IPS-NIHi7 (cell line): ENCODE results near the gene KRTAP5-11.
"Not testable (repeated sequence)": the region's sequence is repeated elsewhere in the genome, so short reads cannot be mapped to it uniquely, and the experiment has no call there.

Experiments used
- DNase-seq: peaks from one replicate; pipeline ENCODE4 v3.0.0; 2012; ENCODE audit warnings: mixed read lengths; ENCODE audit errors: extremely low spot score

Gene KRTAP5-11

DNA sequence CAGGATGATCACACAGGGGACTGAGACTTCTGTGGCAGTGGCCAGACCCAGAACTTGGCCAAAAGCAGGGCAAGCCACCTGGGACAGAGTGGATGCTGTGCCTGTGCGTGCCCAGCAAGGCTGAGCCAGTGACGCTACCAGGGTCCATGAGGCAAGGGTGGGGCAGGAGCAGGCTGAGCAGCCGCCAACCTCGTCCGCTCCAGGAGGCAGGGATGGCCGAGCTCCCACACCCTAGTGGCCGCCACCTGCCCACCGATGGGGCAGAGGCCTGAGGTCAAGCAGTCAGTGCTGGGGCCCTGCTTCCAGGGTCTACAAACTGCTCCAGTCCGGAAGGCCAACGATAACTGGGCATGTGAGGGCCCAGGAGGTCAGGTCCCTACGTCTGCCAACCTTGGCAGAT is 27.2 kb downstream of the KRTAP5-11 start:
- DNase-seq: no peak

- DNase-seq: no peak
Measured at GRCh38 chr11:71554996-71555395, 27.7 kb downstream of the KRTAP5-11 start.

DNA sequence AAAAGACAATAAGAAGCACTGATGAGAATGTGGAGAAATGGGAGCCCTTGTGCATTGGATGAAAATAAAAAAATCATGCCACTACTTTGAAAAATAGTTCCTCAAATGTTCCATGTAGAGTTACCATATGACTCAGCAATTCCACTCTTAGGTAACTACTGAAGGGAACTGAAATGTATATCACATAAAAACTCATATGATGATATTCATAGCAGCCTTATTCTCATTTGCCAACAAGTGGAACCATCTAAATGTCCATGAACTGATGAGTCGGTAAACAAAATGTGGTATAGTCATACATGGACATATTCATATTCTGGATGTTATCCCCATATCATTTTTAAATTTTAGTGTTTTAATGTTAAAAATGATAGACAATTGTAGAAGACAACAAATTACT is 31.0 kb downstream of the KRTAP5-11 start:
- DNase-seq: no peak

- DNase-seq: no peak
Measured at GRCh38 chr11:71548716-71549151, 33.9 kb downstream of the KRTAP5-11 start.

GRCh38 chr11:71548120-71548519 is 34.6 kb downstream of the KRTAP5-11 start, which contains the start of gene KRTAP5-9:
TSS of gene KRTAP5-9 (plus strand) at chr11:71548420. CDS start at chr11:71548658, 238 bp downstream.
- no peak for DNase-seq

- no peak for DNase-seq
Measured at GRCh38 chr11:71545405-71545966, 37.2 kb downstream of the KRTAP5-11 start.

- no peak for DNase-seq
Measured at GRCh38 chr11:71544525-71545214, 38.0 kb downstream of the KRTAP5-11 start.

DNA sequence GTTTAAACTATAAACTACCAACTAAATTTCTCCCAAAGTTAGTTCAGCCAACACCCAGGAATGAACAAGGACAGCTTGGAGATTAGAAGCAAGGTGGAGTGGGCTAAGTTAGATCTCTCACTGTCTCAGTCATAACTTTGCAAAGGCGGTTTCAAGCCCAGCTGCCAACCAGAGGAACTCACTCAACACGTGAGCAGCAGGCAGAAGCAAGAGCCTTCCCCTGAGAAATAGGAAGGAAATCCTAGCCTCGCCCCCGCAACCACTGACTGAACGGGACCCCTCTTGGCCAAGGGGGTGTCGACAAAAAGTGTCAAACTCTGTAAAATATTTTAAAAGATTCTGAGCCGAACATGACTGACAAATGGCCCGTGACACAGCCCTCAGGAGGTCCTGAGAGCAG is 38.8 kb downstream of the KRTAP5-11 start:
- DNase-seq: no peak

DNA sequence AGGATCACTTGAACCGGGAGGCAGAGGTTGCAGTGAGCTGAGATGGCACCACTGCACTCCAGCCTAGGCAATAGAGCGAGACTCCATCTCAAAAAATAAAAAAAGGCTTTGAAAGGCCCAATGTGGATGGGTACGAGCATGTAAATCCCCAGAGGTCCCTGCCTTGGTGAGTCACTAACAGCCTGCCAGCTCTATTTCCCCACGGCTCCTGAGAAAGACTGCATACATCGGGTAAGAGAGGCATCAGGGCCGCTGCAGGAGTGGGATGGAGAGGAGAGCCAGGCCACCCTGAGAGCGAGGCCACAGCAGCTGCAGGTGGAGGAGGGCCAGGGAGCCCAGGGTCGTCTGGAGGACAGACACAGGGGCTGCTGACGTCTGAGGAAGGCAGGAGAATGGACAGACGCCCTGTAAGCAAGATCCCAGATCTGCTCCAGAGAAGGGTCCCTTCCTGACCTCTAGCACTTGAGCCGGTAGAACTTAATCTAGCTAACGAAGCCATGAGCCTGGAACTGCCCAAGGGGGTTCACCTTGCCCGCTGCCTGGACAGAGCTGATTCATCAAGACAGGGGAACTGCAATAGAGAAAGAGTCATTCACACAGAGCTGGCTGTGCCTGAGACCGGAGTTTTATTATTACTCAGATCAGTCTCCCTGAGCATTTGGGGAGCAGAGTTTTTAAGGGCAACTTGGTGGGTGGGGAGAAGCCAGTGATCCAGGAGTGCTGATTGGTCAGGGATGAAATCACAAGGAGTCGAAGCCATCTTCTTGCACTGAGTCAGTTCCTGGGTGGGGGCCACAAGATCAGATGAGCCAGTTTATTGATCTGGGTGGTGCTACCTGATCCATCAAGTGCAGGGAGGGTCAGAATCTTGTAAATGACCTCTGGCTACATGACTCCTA is 39.5 kb downstream of the KRTAP5-11 start:
- DNase-seq: no peak

- DNase-seq: no peak
Measured at GRCh38 chr11:71542382-71542781, 40.3 kb downstream of the KRTAP5-11 start.

DNA sequence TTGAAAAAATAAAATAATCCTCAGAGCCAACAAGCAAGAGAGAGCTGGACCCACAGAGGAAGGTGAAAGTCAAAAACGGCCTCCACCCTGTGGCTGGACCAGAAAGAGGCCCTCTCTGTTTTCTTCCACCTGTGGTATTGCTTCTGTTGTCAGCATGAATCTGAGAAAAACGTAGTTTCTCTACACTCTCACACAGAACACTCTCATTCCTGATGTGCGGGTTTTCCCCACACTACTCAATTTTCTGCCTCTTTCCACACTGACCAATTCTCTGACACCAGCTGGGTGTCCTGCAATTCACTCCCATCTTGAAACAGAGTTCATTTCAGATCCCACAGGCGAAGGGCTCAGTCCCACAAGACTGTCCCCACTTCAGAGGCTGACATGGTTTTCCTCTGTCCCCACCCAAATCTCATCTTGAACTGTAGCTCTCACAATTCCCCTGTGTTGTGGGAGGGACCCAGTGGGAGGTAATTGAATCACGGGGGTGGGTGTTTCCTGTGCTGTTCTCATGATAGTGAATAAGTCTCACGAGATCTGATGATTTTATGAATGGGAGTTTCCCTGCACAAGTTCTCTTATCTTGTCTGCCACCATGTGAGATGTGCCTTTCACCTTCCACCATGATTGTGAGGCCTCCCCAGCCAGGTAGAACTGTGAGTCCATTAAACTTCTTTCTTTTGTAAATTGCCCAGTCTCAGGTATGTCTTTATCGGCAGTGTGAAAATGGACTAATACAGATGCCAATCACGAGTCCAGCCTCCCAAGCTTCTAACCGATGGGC is 42.0 kb downstream of the KRTAP5-11 start:
- not testable (repeated sequence) for DNase-seq

GRCh38 chr11:71539971-71540370 is 42.7 kb downstream of the KRTAP5-11 start:
- not testable (repeated sequence) for DNase-seq

GRCh38 chr11:71539017-71539416 is 43.7 kb downstream of the KRTAP5-11 start:
- DNase-seq: no peak

DNA sequence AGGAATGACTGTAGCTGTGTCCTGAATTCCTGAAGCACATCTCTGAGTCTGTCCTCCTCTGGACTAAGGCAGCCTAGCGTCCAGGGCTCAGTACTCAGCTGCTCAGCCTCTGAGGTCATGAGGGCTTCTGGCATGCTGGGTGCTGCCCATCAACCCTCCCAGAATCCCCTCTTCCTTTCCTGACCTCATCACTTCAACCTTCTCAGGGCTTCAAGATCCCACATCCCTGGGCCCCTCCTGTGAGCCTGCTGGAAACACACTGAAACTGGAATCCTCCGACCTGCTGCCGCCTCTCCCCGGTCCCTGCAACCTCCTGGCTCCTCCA is 44.0 kb downstream of the KRTAP5-11 start:
- no peak for DNase-seq

- not testable (repeated sequence) for DNase-seq
Measured at GRCh38 chr11:71537977-71538665, 44.6 kb downstream of the KRTAP5-11 start, which contains the start of gene KRTAP5-8. TSS of gene KRTAP5-8 (plus strand) at chr11:71538025. CDS start at chr11:71538056, 31 bp downstream.

GRCh38 chr11:71537537-71537936 is 45.1 kb downstream of the KRTAP5-11 start:
- no peak for DNase-seq

DNA sequence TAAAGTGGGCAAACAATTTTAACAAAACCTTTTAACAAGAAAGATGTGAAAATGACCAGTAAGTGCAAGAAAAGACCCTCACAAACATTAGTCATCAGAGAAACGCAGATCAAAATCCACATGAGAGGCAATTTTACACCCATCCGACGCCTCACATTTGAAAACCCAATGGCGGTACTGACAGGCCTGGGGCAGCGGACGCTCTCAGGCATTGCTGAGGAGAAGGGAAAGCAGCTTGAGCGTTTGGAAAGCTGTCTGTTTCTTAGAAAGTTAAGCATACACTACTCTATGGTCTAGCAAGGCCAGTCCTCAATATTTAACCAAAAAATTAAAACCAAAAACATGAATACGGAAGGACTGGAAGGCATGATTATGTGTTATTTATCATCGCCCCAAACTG is 46.9 kb downstream of the KRTAP5-11 start:
- no peak for DNase-seq

DNA sequence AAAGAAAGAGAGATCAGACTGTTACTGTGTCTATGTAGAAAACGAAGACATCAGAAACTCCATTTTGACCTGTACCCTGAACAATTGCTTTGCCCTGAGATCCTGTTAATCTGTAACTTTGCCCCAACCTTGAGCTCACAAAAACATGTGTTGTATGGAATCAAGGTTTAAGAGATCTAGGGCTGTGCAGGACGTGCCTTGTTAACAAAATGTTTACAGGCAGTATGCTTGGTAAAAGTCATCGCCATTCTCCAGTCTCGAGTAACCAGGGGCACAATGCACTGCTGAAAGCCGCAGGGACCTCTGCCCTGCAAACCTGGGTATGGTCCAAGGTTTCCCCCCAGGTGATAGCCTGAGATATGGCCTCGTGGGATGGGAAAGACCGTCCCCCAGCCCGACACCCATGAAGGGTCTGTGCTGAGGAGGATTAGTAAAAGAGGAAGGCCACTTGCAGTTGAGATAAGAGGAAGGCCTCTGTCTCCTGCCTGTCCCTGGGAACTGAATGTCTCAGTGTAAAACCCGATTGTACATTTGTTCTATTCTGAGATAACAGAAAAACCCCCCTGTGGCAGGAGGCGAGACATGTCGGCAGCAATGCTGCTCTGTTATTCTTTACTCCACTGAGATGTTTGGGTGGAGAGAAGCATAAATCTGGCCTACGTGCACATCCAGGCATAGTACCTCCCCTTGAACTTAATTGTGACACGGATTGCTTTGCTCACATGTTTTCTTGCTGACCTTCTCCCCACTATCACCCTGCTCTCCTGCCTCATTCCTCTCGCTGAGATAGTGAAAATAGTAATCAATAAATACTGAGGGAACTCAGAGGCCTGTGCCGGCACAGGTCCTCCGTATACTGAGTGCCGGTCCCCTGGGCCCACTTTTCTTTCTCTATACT is 47.7 kb downstream of the KRTAP5-11 start:
- not testable (repeated sequence) for DNase-seq

GRCh38 chr11:71532036-71532610 is 50.6 kb downstream of the KRTAP5-11 start:
- no peak for DNase-seq
